Activated gamma-delta T cell treated with anti-CD3 and anti-CD28 coated beads, Interleukin-2, amount 50 U/mL, for 16 hours (primary cell): ENCODE data around the gene RNU7-1.
"Not testable (repeated sequence)": the region's sequence is repeated elsewhere in the genome, so short reads cannot be mapped to it uniquely, and the experiment has no call there.

ENCODE experiments used
- DNase-seq: peaks from one replicate; pipeline ENCODE4 v3.0.0-alpha.2; 2020; ENCODE audit warnings: low read depth

Gene RNU7-1

DNA sequence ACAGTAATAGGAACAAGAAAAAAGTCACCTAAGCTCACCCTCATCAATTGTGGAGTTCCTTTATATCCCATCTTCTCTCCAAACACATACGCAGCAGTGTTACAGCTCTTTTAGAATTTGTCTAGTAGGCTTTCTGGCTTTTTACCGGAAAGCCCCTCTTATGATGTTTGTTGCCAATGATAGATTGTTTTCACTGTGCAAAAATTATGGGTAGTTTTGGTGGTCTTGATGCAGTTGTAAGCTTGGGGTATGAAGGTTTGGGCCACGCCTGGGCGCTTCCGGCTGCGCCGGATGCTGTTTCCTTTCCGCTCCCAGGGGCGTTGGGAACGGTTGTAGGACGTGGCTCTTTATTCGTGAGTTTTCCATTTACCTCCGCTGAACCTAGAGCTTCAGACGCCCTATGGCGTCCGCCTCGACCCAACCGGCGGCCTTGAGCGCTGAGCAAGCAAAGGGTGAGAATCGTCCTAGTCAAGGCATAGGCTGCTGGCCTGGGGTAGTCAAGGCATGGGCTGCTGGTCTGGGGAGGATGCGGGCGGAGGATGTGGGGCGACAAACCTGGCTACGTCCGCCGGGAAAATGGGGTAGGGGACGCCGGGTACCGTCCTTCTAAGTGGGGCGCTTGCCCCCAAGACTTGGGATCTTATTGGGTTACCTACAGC is at the start of gene RNU7-1, which contains the start of gene C12orf57:
Gene RNU7-1 (plus strand): TSS at position 95 of the 659 bp plus-strand sequence.
Gene C12orf57 (plus strand): TSS at position 301 of the 659 bp plus-strand sequence. CDS start 100 bp downstream, at position 401.
- peak; percentile 60 for DNase-seq

DNA sequence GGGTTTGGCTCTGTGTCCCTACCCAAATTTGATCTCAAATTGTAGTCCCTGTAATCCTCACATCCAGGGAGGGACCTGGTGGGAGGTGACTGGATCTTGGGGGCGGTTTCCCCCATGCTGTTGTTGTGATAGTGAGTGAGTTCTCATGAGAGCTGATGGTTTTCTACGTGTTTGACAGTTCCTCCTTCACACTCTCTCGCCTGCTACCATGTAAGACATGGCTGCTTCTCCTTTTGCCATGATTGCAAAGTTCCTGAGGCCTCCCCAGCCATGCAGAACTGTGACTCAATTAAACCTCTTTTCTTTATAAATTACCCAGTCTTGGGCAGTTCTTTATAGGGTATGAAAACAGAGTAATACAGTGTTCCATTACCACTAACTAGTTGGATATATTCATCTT is 49.3 kb upstream of the RNU7-1 start:
- DNase-seq: no peak

DNA sequence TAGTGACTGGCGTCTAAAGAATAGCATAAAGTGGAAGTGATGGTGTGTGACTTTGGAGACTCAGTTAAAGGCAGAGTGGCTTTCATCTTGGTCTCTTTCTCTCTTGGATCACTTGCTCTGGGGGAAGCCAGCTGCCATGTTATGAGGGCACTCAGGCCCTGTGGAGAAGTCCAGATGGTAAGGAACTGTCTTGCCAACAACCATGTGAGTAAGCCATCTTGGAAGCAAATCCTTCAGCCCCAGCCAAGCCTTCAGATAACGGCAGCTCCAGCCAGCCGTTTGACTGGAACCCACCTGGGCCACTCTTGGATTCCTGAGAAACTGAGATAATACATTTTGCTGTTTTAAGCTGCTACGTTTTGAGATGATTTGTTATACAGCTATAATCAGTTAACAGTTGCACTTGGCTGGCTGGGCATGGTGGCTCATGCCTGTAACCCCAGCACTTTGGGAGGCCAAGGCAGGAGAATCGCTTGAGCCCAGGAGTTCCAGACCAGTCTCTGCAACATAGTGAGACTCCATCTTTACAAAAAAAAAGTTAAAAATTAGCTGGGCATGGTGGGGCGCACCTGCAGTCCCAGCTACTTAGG is 46.7 kb upstream of the RNU7-1 start:
- no peak for DNase-seq

DNA sequence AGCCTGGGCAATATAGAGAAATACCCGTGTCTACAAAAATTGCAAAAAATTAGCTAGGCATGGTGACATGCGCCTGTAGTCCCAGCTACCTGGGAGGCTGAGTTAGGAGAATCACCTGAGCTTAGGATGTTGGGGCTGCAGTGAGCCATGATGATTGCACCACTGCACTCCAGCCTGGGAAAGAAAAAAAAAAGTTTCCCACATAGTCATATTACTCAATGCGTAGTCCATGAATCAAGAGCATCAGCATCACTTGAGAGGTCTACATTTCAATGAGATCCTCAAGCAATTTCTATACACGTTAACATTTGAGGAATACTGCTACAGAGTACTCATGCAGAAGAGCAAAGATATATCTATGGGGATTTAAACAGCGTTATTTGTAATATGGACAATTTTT is 44.2 kb upstream of the RNU7-1 start:
- no peak for DNase-seq

DNA sequence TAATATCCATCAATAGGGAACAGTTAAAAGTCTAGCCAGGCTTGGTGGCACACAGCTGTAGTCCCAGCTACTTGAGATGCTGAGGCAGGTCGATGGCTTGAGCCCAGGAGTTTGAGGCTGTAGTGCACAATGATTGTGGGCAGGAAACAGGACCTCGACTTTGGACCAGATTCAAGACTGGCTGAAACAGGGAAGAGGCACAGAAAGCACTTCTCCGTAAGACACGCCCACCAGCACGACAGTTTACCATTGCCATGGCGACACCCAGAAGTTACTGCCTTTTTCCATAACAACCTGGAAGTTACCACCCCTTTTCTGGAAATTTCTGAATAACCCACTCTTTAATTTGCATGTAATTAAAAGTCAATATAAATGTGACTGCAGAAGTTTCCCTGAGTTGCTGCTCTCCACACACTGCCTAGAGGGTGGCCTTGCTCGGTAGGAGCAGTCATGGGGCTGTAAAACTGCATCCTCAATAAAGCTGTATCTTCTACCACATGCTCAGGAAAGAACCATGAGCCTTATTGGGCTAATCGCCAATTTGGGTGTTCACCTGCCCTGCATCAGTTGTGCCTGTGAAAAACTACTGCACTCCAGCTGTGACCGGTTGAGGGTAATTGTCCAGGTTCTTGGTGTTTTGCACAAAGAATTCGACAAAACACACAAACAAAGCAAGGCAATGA is 43.6 kb upstream of the RNU7-1 start:
- no peak for DNase-seq

DNA sequence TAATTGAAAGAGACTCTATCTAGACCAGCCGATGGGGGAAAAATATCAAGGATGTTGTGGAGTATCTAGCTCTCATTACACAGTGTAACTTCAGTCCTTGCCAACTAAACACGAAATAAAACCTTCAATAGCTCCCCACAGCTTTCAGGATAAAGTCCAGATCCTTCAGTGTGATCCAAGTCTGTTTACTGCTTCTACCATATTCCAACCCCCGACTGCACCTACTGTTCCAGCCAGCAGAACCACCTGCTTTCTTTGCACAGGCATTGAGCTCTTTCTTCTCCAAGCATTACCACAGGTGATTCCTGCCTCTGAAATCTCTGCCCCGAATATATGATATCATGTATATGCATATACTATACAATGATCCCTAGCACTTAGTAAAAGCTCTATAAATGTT is 41.2 kb upstream of the RNU7-1 start:
- DNase-seq: no peak

DNA sequence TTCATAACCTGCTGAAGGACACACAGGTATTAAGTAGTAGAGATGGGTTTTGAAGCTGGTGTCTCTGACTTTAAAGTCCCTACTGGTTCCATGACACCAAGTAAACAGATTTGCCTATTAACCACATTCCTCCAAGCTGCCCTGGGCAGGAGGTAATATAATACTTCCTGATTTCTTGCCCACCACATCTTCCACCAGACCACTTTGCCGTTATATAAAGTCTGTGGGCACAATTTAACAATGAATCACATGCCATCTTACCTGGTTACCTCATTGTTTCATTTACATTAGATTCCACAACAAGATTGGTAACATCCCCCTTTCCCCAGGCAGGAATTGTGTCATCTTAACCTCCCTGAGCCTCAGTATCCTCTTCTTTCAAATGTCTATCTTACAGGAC is 39.9 kb upstream of the RNU7-1 start:
- no peak for DNase-seq

DNA sequence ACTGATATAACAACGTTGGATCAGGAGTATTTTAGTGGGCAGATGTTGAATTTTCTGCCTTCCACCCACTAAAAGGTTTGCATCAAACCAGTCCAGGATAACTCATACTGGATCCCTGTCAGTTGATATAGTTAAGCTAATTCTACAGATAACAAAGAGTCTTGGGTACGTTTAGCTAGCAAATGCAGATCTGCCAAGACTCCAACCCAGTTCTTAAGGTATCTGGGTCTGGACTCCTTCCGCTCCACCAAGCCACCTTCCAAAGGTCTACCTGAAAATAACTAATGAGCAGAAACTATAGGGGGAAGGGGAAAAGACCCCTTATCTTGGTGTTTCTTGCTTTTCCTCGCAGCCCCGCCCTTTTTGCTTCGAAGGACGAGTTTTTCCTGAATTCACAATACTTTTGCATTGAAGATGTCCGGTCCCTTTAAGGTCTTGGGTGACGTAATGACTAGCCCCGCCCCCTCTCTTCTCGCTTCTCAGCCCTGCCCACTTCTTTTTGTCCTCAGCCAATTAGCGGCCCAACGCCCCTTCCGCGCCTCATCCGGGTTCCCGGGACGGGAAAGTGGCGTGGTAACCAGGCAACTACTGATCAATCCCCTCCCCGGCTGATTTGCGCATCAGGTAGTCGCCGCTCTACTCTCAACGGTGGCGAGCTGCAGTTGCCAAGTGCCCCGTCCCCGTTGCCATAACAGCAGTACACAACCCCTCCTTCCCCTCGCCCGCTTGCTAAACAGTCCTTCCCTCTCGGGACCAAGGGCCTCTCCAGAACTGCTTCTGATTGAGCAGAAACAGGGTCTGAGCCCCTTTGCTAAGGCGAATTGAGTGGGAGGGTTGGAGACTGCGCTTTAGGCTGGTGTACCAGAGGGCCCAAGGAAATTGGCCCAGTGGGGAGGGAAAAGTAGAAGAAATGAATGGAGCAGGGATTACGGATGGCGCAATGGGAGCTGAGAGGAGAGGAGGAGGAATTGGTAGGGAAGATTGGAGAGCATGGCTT is 39.0 kb upstream of the RNU7-1 start, which contains the start of gene LRRC23:
Gene LRRC23 (plus strand): TSS at position 543 of the 997 bp plus-strand sequence. CDS start 812 bp downstream, outside the sequence.
- DNase-seq: peak; percentile 96

DNA sequence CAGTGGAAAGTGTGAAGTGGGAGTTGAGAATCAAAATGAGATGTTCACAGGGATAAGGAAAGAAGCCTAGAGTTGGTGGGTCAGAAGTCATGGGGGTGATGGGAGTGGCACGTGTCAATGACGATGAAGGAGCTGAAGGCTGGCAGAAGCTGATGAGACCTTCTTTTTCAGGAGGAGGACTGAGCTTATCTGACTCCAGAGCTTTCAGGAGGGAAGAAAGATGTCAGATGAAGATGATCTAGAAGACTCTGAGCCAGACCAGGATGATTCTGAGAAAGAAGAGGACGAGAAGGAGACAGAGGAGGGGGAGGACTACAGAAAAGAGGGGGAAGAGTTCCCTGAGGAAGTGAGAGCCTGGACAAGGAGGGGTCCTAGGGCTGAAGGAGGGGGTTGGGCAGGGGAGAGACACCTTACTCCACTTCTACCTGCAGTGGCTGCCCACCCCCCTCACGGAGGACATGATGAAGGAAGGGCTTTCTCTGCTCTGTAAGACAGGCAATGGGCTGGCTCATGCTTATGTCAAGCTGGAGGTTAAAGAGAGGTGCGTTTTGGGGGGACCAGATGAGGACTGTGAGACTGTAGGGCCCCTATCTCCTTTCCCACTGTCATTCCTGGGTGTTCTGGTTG is 38.1 kb upstream of the RNU7-1 start:
- no peak for DNase-seq

DNA sequence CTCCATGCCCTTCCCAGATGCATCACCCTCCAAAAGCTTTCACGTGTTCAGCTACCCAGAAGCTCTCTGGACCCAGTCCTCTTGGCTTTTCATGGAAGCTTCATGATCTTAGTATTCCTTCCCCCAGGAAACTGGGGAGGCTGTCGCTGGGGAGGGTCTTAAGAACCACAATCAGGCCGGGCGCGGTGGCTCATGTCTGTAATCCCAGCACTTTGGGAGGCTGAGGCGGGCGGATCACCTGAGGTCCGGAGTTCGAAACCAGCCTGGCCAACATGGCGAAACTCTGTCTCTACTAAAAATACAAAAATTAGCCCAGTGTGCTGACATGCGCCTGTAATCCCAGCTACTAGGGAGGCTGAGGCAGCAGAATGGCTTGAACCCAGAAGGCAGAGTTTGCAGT is 35.5 kb upstream of the RNU7-1 start:
- DNase-seq: not testable (repeated sequence)

DNA sequence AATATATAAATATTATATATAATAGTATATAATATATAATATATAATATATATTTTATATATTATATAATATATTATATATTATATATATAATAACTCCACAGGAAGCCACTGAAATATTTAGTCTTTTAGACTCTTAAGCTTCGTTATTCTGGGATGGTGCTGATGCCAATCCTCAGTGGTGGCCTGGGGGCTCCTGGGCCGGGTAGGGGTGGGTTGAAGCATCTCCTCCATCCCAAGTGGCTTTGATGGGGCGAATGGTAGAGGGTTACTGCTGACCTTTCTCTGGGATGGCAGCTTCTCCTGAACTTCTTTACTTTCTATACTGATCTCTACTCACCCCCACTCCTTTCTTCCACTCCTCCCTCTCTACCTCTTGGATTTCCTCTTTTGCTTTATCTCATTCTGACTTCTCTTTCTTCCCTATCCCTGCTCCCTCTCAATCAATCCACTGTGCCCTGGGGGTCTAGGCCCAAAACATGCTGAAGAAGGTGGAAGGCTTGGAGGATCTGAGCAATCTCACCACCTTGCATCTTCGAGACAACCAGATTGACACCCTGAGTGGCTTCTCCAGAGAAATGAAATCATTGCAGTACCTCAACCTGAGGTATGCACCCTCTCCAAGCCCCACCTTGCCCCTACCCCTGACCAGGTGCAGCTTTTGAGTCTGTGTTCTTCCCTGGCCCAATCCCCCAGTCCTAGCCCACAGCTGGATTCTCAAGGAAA is 34.0 kb upstream of the RNU7-1 start:
- no peak for DNase-seq

DNA sequence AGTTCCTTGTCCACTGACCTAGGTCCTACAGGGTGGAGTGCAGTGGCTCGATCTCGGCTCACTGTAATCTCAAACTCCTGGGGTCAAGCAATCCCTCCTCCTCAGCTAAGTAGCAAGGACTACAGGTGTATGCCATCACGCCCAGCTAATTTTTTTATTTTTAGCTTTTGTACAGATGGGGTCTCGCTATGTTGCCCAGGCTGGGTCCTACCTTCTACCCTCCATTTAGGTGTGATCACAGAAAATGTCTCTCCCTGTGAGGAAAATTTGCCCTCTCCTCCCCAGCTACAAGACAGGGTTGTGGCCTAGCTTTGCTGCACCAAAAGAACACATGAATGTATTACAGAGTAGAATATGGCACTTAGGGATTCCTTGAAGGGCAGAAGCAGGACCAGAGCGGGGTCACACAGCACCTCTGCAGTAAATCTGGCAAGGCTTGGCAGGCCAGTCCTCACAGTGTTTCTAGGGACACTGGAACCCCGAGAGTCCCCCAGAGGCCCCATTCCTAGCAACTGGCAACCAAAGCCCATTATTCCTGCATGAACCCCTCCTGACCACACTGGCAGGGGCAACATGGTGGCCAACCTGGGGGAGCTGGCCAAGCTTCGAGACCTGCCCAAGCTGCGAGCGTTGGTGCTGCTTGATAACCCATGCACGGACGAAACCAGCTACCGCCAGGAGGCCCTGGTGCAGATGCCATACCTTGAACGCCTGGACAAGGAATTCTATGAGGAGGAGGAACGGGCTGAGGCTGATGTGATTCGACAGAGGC is 31.3 kb upstream of the RNU7-1 start:
- DNase-seq: no peak

DNA sequence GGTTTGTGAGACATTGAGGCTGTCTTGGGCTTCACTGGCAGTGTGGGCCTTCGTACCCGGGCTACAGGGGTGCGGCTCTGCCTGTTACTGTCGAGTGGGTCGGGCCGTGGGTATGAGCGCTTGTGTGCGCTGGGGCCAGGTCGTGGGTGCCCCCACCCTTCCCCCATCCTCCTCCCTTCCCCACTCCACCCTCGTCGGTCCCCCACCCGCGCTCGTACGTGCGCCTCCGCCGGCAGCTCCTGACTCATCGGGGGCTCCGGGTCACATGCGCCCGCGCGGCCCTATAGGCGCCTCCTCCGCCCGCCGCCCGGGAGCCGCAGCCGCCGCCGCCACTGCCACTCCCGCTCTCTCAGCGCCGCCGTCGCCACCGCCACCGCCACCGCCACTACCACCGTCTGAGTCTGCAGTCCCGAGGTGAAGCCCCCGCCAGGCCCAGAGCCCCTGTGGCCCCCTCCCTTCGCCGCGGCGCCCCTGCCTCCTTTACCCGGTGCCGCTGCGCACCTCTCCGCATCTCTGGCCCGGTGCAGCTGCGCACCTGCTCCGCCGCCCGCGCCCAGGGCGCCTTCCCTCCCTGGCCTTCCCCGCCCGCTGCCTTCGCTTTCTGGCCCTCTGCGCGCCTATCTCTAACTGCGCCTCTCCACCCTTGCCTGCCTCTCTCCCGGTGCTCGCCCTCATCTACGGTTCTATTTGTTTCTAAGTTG is 29.2 kb upstream of the RNU7-1 start, which contains the start of gene ENO2:
Gene ENO2 (plus strand): TSS at position 335 of the 701 bp plus-strand sequence. CDS start 1,253 bp downstream, outside the sequence.
- DNase-seq: peak; percentile 69

DNA sequence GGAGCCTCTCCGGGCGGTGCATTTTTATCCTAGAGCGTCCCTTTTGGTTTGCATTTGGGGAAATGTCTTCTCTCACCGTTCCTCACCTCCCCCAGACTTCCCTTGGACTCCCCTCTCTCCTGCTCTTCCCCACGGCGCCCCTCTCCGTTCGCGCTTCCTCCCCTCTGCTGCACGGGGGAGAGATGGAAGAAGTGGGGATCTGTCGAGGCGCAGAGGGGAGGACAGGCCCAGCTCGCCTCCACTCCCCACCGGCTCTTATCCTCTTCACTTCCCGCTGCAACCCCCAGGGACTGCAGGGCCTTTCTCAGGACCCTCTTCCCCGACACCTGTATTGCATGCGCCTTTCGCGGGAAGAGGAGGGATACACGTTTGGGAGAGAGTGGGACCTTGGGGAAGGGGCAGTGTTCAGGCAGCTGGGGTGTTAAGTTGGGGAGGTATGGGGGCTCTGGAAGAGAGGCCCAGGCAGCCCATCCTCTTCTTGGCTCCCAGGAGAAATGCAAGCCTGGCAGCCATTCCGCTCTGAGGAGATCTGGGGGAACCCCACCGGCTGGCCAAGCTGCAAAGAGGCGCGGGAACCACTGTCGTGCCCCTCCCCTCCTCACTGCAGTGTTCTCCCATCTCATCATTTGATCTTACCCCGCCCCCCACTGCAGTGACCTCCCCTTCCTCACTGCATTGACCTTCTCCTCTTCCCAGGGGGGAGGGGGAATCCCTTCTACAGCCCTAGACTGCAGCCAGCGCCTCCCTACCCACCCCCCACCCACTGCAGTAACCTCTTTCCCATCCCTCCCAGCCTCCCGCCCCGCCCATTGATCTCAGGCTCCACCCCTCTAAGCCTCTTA is 28.4 kb upstream of the RNU7-1 start:
- no peak for DNase-seq

DNA sequence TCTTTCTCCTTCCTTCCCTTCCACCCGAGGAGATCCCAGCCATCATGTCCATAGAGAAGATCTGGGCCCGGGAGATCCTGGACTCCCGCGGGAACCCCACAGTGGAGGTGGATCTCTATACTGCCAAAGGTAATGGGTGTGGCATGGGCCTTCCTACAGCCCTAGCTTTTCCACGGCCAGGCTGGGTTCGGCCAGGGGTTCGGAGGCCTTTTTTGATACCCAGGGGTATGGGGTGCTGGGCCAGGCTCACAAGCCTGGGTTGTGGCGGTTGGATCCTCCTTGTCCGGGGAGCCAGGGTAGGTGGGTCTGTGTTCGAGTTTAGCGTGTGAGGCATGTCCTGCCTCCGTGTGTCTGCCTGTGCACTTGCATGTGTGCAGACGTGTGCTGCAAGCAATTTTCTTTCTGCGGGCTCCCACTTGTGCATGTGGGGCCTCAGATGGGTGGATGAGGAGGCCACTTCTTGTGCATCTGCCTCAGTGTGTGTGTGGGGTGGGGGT is 27.8 kb upstream of the RNU7-1 start:
- DNase-seq: no peak

DNA sequence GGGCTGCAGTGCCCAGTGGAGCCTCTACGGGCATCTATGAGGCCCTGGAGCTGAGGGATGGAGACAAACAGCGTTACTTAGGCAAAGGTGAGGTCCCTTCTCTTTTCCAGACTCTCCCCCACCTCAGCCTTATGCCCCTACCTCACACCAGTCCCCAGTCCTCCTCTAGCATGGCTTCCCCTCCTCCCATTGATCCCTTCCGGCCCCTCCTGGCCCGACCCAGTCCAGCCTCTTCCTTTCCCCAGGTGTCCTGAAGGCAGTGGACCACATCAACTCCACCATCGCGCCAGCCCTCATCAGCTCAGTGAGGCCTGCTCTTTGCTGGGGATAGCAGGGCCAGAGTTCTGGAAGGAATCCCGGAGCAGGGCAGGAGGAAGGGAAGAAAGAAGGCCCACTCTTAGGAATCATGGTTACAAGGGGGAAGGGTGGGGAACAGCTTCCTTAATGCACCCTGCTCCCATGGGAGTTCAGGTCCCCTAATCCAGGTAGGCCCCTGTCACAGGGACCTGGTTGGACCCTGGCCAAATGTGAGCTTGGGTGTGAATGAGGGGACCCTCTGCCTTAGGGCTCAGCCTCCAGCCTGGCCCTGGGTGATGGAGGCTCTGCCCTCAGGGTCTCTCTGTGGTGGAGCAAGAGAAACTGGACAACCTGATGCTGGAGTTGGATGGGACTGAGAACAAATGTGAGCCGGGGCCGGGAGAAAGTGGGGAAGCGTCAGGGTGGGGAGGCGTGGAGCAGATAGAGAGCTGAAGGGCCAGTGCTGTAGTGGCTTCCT is 27.0 kb upstream of the RNU7-1 start:
- no peak for DNase-seq
